Liver (tissue), 3 donors: Measurements from ENCODE around the gene DET1.

Experiments used
- ATF3 ChIP-seq: IDR thresholded peaks from 2 replicates; pipeline ENCODE4 v1.6.1; 2016; ENCODE audit warnings: antibody characterized with exemption
- CTCF ChIP-seq: fragments of 150-350 bp; IDR thresholded peaks from 2 replicates; pipeline ENCODE4 v1.5.1; 2017; ENCODE audit warnings: improper control_type of control experiment, low read depth, low read length; ENCODE audit not compliant: missing input control
- EGR1 ChIP-seq, 2 donors: IDR thresholded peaks; 2 replicates each; pipeline ENCODE4 v1.6.1; 2016 to 2018; ENCODE audit warnings: antibody characterized with exemption in 2 of 2, low read depth in 2 of 2
- FOXA1 ChIP-seq: IDR thresholded peaks from 2 replicates; pipeline ENCODE4 v1.6.1; 2016; ENCODE audit warnings: antibody characterized with exemption
- JUND ChIP-seq, 2 donors: IDR thresholded peaks; 2 replicates each; pipeline ENCODE4 v1.6.1; 2016; ENCODE audit warnings: antibody characterized with exemption in 2 of 2
- MAX ChIP-seq: IDR thresholded peaks from 2 replicates; pipeline ENCODE4 v1.6.1; 2016; ENCODE audit warnings: antibody characterized with exemption
- REST ChIP-seq: IDR thresholded peaks from 2 replicates; pipeline ENCODE4 v1.6.1; 2016; ENCODE audit warnings: antibody characterized with exemption, mild to moderate bottlenecking
- SP1 ChIP-seq: IDR thresholded peaks from 2 replicates; pipeline ENCODE4 v1.6.1; 2018; ENCODE audit warnings: antibody characterized with exemption, mild to moderate bottlenecking
- TAF1 ChIP-seq: conservative IDR thresholded peaks from 2 replicates; pipeline ENCODE4 v1.6.1; 2016; ENCODE audit warnings: antibody characterized with exemption, mild to moderate bottlenecking
- YY1 ChIP-seq: IDR thresholded peaks from 2 replicates; pipeline ENCODE4 v1.6.1; 2016; ENCODE audit warnings: antibody characterized with exemption, mild to moderate bottlenecking
- donor health status: healthy.
- donor health status: healthy.

- no peak for TF ChIP-seq CTCF
- no peak for TF ChIP-seq JUND (IDR thresholded peaks at IDR 0.05)
- TF ChIP-seq ATF3, result no peak
- no peak for TF ChIP-seq REST
- no peak for TF ChIP-seq YY1
- no peak for TF ChIP-seq TAF1
- no peak for TF ChIP-seq SP1
- TF ChIP-seq EGR1 (IDR thresholded peaks at IDR 0.05; ENCODE audit: low read depth in 2 of 2), result no peak
- TF ChIP-seq MAX, result no peak
- no peak for TF ChIP-seq FOXA1
Observed at GRCh38 chr15:88586401-88587162, 40.1 kb upstream of the DET1 start.
